ENCODE results near the gene STK24.

DNA sequence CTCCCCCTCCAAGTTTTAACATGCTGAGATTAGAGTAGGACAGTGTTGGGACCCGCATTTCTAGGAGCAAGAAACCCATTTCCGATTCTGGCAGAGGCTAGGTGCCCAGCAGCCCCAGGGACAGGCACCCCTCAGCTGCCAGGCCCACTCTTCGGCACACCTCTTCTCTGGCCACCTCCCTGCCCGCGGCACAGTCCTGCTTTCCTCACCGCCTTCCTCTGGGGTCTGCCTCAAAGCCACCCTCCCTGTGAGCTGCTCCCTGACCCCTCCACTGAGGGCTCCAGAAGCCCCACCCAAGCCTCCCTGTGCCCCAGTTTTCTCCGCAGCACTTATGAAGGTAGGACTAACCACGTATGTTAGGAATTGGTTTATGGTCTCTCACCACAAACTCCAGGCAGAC is 79.9 kb downstream of the STK24 start:
- TF ChIP-seq, protein P1, sequence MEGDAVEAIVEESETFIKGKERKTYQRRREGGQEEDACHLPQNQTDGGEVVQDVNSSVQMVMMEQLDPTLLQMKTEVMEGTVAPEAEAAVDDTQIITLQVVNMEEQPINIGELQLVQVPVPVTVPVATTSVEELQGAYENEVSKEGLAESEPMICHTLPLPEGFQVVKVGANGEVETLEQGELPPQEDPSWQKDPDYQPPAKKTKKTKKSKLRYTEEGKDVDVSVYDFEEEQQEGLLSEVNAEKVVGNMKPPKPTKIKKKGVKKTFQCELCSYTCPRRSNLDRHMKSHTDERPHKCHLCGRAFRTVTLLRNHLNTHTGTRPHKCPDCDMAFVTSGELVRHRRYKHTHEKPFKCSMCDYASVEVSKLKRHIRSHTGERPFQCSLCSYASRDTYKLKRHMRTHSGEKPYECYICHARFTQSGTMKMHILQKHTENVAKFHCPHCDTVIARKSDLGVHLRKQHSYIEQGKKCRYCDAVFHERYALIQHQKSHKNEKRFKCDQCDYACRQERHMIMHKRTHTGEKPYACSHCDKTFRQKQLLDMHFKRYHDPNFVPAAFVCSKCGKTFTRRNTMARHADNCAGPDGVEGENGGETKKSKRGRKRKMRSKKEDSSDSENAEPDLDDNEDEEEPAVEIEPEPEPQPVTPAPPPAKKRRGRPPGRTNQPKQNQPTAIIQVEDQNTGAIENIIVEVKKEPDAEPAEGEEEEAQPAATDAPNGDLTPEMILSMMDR (IDR thresholded peaks at IDR 0.05; ENCODE audit: control extremely low read depth in 1 of 3, insufficient read depth in 1 of 3, low read depth in 1 of 3, low read length in 3 of 3), result no peak
- TF ChIP-seq, protein P2, sequence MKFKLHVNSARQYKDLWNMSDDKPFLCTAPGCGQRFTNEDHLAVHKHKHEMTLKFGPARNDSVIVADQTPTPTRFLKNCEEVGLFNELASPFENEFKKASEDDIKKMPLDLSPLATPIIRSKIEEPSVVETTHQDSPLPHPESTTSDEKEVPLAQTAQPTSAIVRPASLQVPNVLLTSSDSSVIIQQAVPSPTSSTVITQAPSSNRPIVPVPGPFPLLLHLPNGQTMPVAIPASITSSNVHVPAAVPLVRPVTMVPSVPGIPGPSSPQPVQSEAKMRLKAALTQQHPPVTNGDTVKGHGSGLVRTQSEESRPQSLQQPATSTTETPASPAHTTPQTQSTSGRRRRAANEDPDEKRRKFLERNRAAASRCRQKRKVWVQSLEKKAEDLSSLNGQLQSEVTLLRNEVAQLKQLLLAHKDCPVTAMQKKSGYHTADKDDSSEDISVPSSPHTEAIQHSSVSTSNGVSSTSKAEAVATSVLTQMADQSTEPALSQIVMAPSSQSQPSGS (IDR thresholded peaks at IDR 0.05; ENCODE audit: low read length), result no peak
- TF ChIP-seq, protein P3, sequence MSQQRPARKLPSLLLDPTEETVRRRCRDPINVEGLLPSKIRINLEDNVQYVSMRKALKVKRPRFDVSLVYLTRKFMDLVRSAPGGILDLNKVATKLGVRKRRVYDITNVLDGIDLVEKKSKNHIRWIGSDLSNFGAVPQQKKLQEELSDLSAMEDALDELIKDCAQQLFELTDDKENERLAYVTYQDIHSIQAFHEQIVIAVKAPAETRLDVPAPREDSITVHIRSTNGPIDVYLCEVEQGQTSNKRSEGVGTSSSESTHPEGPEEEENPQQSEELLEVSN (IDR thresholded peaks at IDR 0.05), result no peak
- TF ChIP-seq POLR2A (IDR thresholded peaks at IDR 0.05; ENCODE audit: control extremely low read depth in 1 of 2, low read depth in 2 of 2, low read length in 2 of 2) (no peak), EZH2 (IDR thresholded peaks at IDR 0.05; ENCODE audit: low read depth, low read length, severe bottlenecking) (no peak), SRF (IDR thresholded peaks at IDR 0.05; ENCODE audit: low read depth, low read length) (no peak), NRF1 (IDR thresholded peaks at IDR 0.05; ENCODE audit: low read depth, low read length) (no peak), SP1 (IDR thresholded peaks at IDR 0.05; ENCODE audit: low read depth, low read length) (no peak), YY1 (IDR thresholded peaks at IDR 0.05; ENCODE audit: low read depth, low read length) (no peak), RFX5 (IDR thresholded peaks at IDR 0.05; ENCODE audit: borderline replicate concordance, low read depth, low read length) (no peak), KDM4A (IDR thresholded peaks at IDR 0.05; ENCODE audit: low read depth, low read length, severe bottlenecking) (no peak), CBX8 (IDR thresholded peaks at IDR 0.05; ENCODE audit: borderline replicate concordance, low read depth, low read length) (no peak), CREB1 (IDR thresholded peaks at IDR 0.05) (no peak)
- TF ChIP-seq, protein P4, sequence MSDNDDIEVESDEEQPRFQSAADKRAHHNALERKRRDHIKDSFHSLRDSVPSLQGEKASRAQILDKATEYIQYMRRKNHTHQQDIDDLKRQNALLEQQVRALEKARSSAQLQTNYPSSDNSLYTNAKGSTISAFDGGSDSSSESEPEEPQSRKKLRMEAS (IDR thresholded peaks at IDR 0.05), result no peak
